ENCODE results near the gene PDE2A.

PDE2A gene

GRCh38 chr11:72655014-72655413, 19.2 kb downstream of the PDE2A start:
- DNase-seq, result no peak

DNA sequence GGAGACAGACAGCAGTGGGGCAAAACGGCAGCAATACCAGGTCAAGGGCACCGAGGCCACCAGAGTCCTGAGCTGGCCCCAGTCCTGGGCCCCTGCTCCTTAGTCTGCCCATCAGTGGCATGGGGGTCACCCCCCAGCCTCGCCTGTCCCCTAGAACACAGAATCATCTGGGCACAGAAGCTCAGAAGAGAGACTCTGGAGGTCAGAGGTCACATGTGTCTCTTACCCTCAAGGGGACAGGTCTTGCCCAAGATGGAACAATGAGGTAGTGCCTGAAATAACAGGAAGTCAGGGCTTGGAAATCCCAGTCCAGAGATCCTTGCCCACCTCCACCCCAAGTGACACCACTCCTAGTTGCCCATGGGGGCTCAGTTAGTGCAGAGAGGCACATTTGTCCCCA, 20.6 kb downstream of the PDE2A start:
- DNase-seq, result no peak

- DNase-seq, result no peak
Observed at GRCh38 chr11:72652873-72653630, 21.2 kb downstream of the PDE2A start.

- no peak for DNase-seq
Observed at GRCh38 chr11:72652133-72652532, 22.1 kb downstream of the PDE2A start.

GRCh38 chr11:72649215-72649976, 24.8 kb downstream of the PDE2A start:
- DNase-seq, result no peak

DNA sequence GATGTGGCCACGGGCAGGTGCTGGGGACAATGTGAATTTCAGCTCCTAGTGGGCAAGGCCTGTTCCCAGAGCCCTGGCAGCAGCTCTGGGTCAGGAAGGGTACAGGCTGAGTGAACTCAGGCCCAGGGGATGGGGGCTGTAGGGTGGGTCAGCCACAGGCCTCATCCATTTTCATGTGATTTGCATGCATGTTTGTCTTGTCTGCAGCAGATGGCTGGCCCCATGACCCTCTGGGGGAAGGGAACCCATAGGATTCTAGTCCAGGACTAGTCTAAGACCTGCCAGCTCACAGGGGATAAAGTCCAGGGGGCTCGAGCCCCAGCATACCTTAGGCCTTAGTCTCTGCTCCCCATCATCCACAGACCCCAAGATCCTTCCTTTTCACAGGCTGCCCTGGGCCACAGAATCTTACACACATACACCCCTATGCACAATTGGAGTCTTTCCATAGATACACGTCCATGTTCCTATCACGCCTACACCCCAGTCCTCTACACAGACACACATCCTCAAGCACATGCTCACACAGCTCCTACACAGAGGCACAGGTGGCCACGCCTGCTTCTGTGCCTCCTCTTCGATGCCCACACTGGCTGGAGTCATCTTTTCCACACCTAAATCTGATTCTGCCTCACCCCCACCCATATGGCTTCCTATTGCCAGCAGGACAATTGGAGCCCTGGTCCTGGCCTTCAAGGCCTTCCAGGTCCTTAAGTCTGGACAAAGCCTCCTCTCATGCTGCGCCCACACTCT, 25.7 kb downstream of the PDE2A start:
- DNase-seq, result no peak

DNA sequence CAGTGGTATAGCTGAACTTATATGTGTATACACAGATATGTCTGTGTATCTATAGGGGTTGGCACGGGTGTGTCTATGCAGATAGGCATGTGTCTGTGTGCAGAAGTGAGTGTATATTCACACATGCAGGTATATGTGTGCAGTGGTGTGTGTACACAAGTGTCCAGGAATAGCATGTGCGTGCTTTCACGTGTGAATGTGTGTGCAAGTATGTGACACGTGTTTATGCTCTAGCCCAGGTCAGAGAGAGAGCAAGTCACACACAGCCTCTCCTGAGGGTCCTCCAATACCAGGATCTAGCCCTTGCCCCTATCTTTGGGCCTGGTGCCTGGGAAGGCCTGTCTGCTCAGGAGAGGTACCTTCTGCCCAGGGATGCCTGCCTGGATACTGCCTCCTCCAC, 26.3 kb downstream of the PDE2A start:
- DNase-seq, result no peak

- no peak for DNase-seq
Observed at GRCh38 chr11:72646472-72646871, 27.8 kb downstream of the PDE2A start.

- no peak for DNase-seq
Observed at GRCh38 chr11:72646024-72646423, 28.2 kb downstream of the PDE2A start.

- DNase-seq, result no peak
Observed at GRCh38 chr11:72643547-72643946, 30.7 kb downstream of the PDE2A start.

- peak; percentile 90 for DNase-seq
Observed at GRCh38 chr11:72642884-72643522, 31.2 kb downstream of the PDE2A start.

DNA sequence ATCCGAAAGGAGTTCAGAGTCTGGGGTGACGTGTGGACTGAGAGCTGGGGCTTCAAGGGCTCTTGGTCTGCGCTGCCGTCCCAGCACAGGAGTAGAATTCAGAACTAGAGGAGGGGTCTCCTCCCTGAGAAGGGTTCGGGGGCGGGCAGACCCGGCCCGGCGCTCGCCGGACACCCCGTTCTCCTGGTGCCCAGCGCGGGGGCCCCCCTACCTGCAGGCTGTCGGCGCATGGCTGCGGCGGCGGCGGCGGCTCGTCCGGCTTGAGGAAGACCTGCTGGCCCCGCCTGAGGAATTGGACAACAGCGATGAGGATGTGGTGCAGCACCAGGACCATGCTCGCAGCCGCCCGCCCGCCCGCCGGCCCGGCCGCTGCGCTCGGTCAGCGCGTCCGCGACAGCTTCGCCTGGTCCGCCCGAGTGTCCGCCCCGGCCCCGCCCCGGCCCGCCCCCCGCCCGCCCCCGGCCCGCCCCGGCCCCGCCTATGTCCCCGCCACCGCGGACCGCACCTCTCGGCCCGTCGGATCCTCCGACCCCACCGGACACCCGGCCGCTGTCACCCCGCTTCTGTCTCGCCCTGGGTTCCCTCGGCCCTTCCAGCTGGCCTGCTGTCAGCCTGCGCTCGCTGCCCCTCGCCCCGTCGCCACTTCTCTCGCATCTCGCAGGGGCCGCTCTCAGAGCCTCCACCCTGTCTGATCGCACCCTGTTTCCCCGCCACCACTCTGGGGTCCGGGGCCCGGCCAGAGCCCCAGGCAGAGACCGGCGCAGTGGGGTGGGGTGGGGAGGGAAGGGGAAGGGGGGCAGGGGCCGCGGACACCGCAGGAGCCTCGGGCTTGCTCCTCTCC, 32.0 kb downstream of the PDE2A start:
- DNase-seq, result peak; percentile 62

DNA sequence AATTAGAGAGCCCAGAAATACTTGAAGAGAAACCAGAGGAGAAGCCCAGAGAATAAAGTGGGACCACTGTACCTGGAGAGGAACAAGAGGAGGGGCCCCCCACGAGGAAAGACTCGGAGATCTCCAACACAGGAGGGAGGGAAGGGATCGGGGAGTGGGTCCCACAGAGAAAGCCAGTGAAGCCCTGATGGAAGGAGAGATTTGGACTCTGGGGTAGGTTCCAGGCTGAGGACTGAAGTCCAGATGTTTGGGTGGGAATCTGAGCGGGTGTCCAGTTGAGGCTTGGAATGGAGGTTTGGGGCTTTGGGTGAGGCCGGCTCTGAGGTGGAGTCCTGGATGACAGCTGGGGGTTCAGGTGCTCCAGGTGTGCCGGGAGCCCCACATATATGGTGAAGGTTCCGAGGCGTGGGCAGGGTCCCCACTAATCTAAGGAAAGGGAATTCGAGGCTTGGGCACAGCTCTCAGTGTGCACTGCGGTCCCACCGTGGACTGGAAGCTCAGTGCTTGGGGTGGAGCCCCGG, 32.6 kb downstream of the PDE2A start:
- no peak for DNase-seq

- DNase-seq, result no peak
Observed at GRCh38 chr11:72639502-72640375, 34.5 kb downstream of the PDE2A start.

DNA sequence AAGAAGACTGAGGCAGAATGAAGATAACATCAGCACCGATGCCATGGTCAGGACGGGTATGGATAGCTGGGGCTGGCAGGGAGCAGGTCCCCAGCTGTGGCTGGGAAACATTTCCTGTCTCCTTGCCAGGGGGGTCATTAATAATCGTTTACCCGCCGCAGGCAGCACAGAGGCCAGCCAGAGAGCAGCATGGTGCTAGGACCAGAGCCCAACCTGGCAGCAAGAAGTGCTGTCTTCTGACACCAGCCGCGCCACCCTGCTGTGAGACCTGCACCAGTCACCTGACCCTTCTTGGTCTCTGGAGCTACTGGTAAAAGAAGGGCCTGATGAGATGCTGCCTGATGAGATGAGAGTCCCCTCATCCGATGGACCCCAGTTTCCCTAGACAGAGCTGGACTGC, 36.3 kb downstream of the PDE2A start:
- DNase-seq, result no peak

DNA sequence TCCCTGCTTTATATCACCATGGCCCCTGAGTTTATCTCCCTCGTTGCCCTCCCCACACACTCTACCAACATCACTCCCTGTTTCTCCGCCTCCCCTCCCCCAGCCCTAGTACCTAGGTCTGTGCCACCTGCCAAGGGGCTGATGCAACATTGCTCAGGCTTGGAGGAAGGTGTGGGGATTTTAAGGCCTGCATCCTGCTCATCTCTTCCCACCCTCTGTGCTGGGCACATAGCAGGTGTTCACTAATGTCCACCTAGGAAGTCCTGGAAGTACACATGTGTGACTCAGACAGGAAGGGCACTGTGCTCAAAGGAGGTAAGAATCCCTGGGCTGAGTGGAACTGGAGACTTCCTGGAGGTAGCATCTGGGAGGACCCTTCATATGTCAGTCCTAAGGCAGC, 37.0 kb downstream of the PDE2A start:
- no peak for DNase-seq

- DNase-seq, result no peak
Observed at GRCh38 chr11:72636376-72636775, 37.8 kb downstream of the PDE2A start.

DNA sequence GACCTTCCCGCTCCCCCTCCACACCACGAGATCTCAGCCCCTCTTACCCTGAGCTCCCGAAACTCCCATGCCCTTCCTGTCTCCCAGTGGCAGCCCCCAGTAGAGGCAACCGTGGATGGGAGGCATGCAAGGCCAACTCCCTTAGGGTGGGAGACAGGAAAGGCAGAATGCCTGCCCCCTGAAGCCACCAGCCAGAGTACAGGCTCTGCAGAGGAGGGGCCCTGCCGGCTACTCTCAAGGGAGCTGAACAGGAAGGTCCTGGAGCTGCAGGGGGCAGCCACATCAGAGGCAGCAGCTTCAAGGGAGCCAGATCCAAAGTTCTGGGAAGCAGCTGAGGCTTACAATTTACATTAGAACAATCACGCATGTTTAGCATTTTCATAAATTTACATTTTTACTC, 38.3 kb downstream of the PDE2A start:
- no peak for DNase-seq

DNA sequence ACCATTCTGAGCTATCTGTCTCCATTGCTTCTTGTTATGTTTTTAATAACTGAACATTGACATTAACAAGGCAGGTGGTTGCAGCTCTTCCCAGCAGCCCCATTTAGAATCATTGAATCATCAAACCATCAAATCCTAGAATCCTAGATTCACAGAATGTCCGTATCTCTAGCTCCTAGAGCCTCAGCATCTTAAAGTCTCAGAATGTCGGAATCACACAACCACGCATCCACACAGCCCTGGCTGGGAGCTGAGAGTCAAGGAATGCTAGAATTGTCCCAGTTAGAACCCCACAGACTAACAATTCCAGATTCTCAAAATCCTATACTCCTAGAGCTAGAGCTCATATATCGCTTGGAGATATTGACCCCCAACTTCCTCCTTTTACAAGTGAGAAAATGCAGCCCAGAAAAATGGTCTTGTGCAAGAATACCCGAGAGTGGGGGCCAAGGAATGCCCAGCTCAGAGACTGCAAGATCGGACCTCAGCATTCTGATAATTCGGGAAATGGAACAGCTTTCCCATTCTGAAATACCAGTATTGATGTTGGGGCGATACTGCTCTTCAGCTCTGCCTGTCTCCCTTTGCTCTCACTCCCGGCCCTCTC, 38.8 kb downstream of the PDE2A start:
- no peak for DNase-seq

- no peak for DNase-seq
Observed at GRCh38 chr11:72634472-72635095, 39.6 kb downstream of the PDE2A start.
